HG02759 (cell line): Measurements from ENCODE around the gene SLC2A6.

Experiments used
- ATAC-seq: cut with Tn5 transposase; IDR thresholded peaks from one replicate; pipeline ENCODE4 v1.9.1; 2021; ENCODE audit warnings: mild to moderate bottlenecking, moderate library complexity; ENCODE audit not compliant: unreplicated experiment

Gene SLC2A6

DNA sequence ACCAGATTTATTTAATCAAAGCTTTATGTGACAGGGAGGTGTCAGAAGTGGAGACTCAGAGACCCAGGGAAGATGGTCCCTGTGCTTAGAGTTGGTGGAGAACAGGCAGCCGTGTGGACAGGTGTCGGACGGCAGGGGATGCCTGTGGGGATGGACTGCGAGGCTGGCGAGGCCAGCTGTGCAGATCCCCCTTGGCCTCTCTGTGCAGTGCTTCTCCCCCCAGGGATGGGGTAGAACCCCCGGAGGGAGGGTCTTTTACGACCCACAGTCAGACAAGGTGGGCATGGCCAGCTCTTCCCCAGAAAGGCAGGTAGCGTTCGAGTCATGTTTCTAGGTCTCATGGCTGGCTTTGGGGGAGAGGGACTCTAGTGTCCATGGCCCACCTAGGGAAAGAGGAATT is 4.7 kb upstream of the SLC2A6 start:
- ATAC-seq: no peak

DNA sequence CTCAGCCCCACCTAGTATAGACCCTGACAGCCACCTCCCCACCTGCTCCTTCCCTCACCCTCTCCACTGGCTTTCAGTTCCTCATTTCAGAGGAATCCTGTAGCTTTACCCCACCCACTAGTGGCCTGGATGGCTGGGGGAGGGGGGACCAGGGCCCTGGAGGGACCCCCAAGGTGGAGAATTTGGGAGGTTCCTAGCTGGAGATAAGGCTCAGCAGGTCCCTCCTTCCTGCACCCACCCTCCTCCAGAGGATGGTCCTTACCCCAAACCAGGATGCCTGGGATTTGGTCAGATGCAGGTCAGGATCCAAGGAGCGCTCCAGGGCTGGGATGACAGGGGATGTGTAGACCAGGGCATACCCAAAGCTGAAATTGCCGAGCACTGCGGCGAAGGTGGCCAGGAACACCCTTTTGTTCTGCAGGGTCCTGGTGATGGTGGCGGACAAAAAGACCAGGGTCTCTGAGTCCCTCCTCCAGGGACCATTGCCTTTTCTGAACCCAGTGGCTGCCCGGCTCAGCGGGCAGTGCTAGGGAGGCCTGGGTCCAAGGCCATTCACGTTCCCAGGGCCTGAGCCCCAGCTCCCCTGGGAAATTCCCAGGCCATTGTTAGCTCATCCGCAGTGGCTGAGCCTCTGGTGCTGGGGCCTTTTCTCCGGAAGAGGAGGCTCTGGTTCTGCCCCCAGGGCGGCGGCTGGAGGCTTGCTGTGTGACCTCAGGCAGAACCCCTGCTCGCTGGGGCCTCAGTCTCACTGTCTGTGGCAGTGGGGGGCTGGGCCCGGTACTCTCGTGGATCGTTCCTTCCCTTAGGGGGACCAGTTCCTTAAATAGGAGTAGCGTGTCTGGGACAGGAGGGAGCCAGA is 678 bp downstream of the SLC2A6 start:
- ATAC-seq: peak; percentile 44

- ATAC-seq: no peak
These were observed 1.4 kb downstream of the SLC2A6 start for GRCh38 chr9:133477461-133477860.

GRCh38 chr9:133476941-133477340 is 2.0 kb downstream of the SLC2A6 start:
- no peak for ATAC-seq

- ATAC-seq: no peak
These were observed 2.6 kb downstream of the SLC2A6 start for GRCh38 chr9:133476036-133476931.

- no peak for ATAC-seq
These were observed 3.4 kb downstream of the SLC2A6 start for GRCh38 chr9:133475292-133476012.

GRCh38 chr9:133474853-133475252 is 4.0 kb downstream of the SLC2A6 start:
- no peak for ATAC-seq

- no peak for ATAC-seq
These were observed 4.7 kb downstream of the SLC2A6 start for GRCh38 chr9:133474215-133474614.

- ATAC-seq: no peak
These were observed 5.2 kb downstream of the SLC2A6 start for GRCh38 chr9:133473743-133474142.

- ATAC-seq: no peak
These were observed 6.0 kb downstream of the SLC2A6 start for GRCh38 chr9:133472753-133473378.

DNA sequence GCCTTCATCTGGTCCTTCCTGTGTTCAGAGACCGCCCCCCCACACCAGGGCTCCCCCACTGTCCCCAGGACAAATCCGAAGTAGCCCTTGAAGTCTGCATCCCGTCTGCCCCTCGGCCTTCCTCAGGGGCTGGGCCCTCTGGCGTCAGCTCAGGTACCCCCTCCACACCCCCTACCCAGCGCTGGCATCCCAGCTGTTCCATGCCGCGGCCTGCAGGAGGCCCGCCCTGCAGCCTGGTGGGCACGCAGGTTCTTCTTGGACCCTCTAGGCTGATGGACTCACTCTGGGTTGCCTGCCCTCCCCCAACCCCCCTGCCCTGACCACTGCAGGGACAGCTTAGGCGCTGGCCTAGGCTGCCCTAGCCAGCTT is 6.6 kb downstream of the SLC2A6 start:
- ATAC-seq: no peak

DNA sequence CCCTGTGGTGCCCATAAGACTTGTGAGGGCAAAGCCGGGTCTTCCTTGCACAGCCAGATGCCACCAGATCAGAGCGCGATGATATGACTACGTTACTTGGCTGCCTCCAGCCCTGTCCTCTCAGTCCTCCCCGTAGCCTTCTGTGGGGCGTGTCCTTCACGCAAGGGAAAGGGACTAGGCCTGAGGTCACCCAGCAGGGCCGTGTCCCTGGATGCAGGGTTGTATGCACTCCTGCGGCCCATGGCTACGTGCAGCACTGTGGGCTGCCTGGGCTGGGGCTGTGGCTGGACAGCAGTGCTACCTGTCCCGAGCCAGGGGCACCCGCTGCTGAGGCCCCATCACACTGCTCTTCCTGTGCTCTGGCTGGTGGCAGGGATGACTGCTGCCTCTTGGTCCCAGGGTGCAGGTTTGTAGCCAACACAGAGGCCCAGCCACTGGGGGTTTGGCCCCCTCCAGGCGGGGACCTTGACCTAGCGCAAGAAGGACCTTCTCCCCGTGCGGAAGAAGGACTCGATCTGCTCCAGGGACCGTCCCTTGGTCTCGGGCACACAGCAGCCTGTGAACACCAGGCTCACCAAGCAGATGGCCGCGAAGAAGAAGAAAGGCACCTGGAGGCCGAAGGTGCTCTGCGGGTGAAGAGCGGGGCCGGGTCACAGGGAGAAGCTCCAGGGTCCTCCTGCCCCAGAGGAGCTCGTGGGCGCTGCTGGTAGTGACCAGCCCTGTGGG is 7.2 kb downstream of the SLC2A6 start:
- no peak for ATAC-seq

DNA sequence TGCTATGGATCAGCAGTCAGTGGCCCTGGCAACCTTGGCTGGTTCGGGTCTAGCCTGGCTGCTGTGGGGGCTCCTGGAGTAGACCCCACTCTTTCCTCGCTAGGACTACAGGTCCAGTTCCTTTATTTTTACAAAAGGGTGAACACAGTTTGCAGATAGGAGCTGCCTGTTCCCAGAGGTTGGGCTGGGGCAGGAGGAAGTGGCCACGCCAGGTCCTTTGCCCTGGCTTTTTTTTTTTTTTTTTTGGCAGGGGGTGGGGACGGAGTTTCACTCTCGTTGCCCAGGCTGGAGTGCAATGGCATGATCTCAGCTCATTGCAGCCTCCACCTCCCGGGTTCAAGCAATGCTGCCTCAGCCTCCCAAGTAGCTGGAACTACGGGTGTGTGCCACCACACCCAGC is 7.9 kb downstream of the SLC2A6 start:
- no peak for ATAC-seq

DNA sequence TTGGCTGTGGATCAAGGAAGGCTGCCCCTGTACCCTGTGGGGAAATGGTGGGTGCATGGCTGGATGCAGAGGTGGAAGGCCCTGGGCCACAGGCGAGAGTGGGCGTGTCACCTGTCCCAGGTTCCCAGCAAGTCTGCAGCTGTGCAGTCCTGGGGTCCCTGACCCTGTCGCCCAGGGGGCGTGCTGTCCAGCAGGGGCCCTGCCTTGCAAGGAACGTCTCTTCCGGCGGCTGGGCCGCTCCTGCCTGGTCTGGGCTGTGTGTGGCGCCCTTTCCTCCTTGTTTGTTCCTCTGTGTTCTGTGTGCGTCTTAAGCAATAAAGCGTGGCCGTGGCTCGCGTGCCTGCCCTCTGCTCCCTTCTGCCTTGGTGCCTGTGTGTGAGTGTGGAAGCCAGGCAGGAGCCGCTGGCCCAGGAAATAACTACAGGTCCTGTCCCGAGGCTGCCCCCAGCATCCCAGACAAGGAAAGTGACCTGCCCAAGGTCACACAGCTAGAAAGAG is 8.4 kb downstream of the SLC2A6 start:
- no peak for ATAC-seq

- no peak for ATAC-seq
These were observed 10.0 kb downstream of the SLC2A6 start for GRCh38 chr9:133468777-133469421.

DNA sequence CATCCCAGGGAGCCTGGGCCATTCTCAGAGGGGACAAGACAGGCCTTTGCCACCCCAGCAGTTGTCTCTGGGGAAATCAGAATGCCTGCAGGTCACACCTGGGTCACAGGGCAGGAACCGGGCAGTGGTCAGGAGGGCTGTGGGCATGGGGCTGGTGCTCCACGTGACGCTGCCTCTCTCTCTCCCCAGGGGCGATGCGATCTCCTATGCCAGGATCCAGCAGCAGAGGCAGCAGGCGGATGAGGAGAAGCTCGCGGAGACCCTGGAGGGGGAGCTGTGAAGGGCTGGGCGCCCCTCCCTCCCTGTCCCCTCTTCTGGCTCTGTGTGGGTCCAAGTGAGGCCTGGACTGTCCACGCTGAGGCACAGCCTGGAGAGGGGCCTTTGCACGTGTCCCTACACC is 10.5 kb downstream of the SLC2A6 start:
- ATAC-seq: no peak

- no peak for ATAC-seq
These were observed 11.8 kb downstream of the SLC2A6 start for GRCh38 chr9:133467101-133467500.

DNA sequence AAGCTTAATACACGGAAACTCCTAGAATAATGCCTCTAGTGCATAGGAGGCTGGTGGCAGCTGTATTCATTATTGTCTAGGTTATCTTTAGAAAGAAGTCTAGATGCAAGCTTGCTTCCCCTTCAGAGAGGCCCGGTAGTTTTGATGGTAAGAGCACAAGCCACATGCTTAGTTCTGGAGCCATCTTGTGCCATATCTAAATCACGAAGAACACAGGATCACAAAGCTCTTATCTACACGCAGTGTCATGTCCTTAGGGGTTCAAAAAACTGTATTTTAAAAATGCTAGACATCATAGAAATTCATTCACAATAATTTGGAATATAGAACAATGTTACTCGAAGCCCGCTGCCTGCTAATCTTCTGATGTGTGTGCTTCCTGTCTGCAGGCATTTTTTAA is 12.9 kb downstream of the SLC2A6 start:
- ATAC-seq: no peak

GRCh38 chr9:133464638-133465037 is 14.3 kb downstream of the SLC2A6 start:
- no peak for ATAC-seq
